Measurements from ENCODE around the gene NOX4.

GRCh38 chr11:89516496-89516895 lies 25.3 kb upstream of the NOX4 start:
- TF ChIP-seq POLR2AphosphoS5 (IDR thresholded peaks at IDR 0.05; ENCODE audit: low read depth) (no peak), CTCF (IDR thresholded peaks at IDR 0.05; ENCODE audit: insufficient read depth, low read length) (no peak), GABPA (IDR thresholded peaks at IDR 0.05; ENCODE audit: low read depth) (no peak), REST (IDR thresholded peaks at IDR 0.05; ENCODE audit: insufficient replicate concordance, low read depth) (no peak), SPI1 (IDR thresholded peaks at IDR 0.05; ENCODE audit: borderline replicate concordance, low read depth) (no peak)

All from HL-60 (cell line).